ENCODE measurements around the gene SLC46A3.

DNA sequence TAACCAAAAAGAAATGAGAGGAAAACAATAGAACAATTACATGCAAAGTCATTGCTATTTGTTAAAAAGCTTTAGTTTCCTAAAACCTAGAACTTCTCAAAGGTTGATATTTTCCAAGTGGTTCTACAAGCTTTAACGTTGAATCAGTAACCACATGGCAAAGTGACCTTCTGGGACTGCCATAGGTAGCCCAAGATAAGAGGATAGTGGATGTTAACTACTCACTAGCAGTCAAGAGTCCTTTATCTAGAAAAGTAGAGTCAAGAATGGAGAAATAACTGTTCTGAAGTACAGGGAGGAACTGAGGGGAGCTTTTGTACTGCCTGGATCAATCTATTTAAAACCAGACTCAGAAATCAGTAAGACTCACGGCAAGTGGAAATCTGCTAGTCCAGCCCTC is 9.9 kb upstream of the SLC46A3 start:
- TF ChIP-seq, protein P1, sequence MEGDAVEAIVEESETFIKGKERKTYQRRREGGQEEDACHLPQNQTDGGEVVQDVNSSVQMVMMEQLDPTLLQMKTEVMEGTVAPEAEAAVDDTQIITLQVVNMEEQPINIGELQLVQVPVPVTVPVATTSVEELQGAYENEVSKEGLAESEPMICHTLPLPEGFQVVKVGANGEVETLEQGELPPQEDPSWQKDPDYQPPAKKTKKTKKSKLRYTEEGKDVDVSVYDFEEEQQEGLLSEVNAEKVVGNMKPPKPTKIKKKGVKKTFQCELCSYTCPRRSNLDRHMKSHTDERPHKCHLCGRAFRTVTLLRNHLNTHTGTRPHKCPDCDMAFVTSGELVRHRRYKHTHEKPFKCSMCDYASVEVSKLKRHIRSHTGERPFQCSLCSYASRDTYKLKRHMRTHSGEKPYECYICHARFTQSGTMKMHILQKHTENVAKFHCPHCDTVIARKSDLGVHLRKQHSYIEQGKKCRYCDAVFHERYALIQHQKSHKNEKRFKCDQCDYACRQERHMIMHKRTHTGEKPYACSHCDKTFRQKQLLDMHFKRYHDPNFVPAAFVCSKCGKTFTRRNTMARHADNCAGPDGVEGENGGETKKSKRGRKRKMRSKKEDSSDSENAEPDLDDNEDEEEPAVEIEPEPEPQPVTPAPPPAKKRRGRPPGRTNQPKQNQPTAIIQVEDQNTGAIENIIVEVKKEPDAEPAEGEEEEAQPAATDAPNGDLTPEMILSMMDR (conservative IDR thresholded peaks at IDR 0.05; ENCODE audit: low read length) = no peak
- no peak for TF ChIP-seq EZH2phosphoT487 (IDR thresholded peaks at IDR 0.05; ENCODE audit: borderline replicate concordance, low read depth, low read length)
